Suprapubic skin (tissue), 4 donors: Measurements from ENCODE around the gene GLCCI1. TPM values are rescaled to one million over a fixed set of nuclear protein-coding genes. Genes with fewer than 3 reads are reported as not detected.

Source experiments
- DNase-seq, 2 donors: peaks; one replicate each; pipeline ENCODE4 v3.0.0-alpha.2; 2019; ENCODE audit warnings: low spot score in 2 of 2
- H3K27ac ChIP-seq: fragments of 200-600 bp; sonication (generic); one replicate; pipeline ENCODE4 v1.5.1; 2019
- H3K27me3 ChIP-seq: fragments of 200-600 bp; sonication (generic); one replicate; pipeline ENCODE4 v1.5.1; 2019
- H3K36me3 ChIP-seq: fragments of 200-600 bp; sonication (generic); one replicate; pipeline ENCODE4 v1.5.1; 2019
- H3K4me1 ChIP-seq: fragments of 200-600 bp; sonication (generic); one replicate; pipeline ENCODE4 v1.5.1; 2019
- H3K4me3 ChIP-seq: fragments of 200-600 bp; sonication (generic); one replicate; pipeline ENCODE4 v1.5.1; 2019; ENCODE audit warnings: mild to moderate bottlenecking
- H3K9me3 ChIP-seq: fragments of 200-600 bp; sonication (generic); one replicate; pipeline ENCODE4 v1.5.1; 2019
- EP300 ChIP-seq: sonication (generic); formaldehyde crosslinking; IDR thresholded peaks from one replicate; pipeline ENCODE4 v1.6.1; 2017; ENCODE audit warnings: antibody characterized with exemption
- POLR2A ChIP-seq, 2 donors: fragments of 450-650 bp; IDR thresholded peaks; one replicate each; pipeline ENCODE4 v1.6.1; 2017; ENCODE audit warnings: antibody characterized with exemption in 2 of 2, mild to moderate bottlenecking in 2 of 2, moderate library complexity in 2 of 2
- POLR2AphosphoS5 ChIP-seq, 3 donors: sonication (generic); formaldehyde crosslinking; IDR thresholded peaks; one replicate each; pipeline ENCODE4 v1.6.1; 2017; ENCODE audit warnings: antibody characterized with exemption in 3 of 3
- WGBS: methylation state at CpG from one replicate; pipeline ENCODE4 v1.1.5; 2018; 5-methylcytosine and 5-hydroxymethylcytosine counted together
- total RNA-seq, 4 donors: library from RNA; depleted of rRNA; stranded (reverse); fragments of >200 nt; gene quantifications; one replicate each; pipeline ENCODE4 v1.1.0, GENCODE V29; 2016
- TF ChIP-seq, protein P1 (sequence below), 2 donors: fragments of 200-600 bp in 1 of 2; fragments of 450-650 bp in 1 of 2; sonication (generic) in 1 of 2; IDR thresholded peaks; one replicate each; pipeline ENCODE4 v1.5.1; 2016 to 2019; ENCODE audit warnings: antibody characterized with exemption in 2 of 2, mild to moderate bottlenecking in 1 of 2, moderate library complexity in 1 of 2

The GLCCI1 gene
- total RNA-seq, 4 donors from 2014 or later, result 17.1 to 37.7 (median 23.6) TPM

GRCh38 chr7:7966141-7966734 lies 2.4 kb upstream of the GLCCI1 start:
- no peak for TF ChIP-seq POLR2A (IDR thresholded peaks at IDR 0.05)
- no peak for TF ChIP-seq EP300
- TF ChIP-seq POLR2AphosphoS5 (IDR thresholded peaks at IDR 0.05), result no peak
- TF ChIP-seq, protein P1, sequence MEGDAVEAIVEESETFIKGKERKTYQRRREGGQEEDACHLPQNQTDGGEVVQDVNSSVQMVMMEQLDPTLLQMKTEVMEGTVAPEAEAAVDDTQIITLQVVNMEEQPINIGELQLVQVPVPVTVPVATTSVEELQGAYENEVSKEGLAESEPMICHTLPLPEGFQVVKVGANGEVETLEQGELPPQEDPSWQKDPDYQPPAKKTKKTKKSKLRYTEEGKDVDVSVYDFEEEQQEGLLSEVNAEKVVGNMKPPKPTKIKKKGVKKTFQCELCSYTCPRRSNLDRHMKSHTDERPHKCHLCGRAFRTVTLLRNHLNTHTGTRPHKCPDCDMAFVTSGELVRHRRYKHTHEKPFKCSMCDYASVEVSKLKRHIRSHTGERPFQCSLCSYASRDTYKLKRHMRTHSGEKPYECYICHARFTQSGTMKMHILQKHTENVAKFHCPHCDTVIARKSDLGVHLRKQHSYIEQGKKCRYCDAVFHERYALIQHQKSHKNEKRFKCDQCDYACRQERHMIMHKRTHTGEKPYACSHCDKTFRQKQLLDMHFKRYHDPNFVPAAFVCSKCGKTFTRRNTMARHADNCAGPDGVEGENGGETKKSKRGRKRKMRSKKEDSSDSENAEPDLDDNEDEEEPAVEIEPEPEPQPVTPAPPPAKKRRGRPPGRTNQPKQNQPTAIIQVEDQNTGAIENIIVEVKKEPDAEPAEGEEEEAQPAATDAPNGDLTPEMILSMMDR (IDR thresholded peaks at IDR 0.05), result no peak
- 51% methylated on average over 3 of the region's 3 CpGs for WGBS
- no peaks in the 10 kb centered on the region for H3K9me3 ChIP-seq
- no peaks in the 10 kb centered on the region for H3K36me3 ChIP-seq
- H3K4me3 ChIP-seq, result no peak overlapping the region
- H3K27ac ChIP-seq, result no peak overlapping the region
- no peak for DNase-seq
- no peaks in the 10 kb centered on the region for H3K27me3 ChIP-seq
- peaks cover 11% of the 10 kb centered on the region for H3K4me1 ChIP-seq

GRCh38 chr7:7967886-7968543 lies 581 bp upstream of the GLCCI1 start:
- WGBS, result 2% methylated on average over 14 of the region's 14 CpGs
- Histone ChIP-seq H3K27me3 (no peaks in the 10 kb centered on the region), H3K4me1 (peaks cover 24% of the 10 kb centered on the region), H3K9me3 (no peaks in the 10 kb centered on the region), H3K4me3 (peak overlapping the region; percentile 96), H3K36me3 (no peaks in the 10 kb centered on the region), H3K27ac (peak overlapping the region; percentile 96)
- no peak for TF ChIP-seq POLR2AphosphoS5 (IDR thresholded peaks at IDR 0.05)
- TF ChIP-seq POLR2A (IDR thresholded peaks at IDR 0.05), result no peak
- TF ChIP-seq, protein P1 (IDR thresholded peaks at IDR 0.05), result no peak
- no peak for TF ChIP-seq EP300
- no peak for DNase-seq

GRCh38 chr7:7969306-7970236 lies 975 bp downstream of the GLCCI1 start:
- Histone ChIP-seq H3K9me3 (no peaks in the 10 kb centered on the region), H3K27me3 (no peaks in the 10 kb centered on the region), H3K36me3 (no peaks in the 10 kb centered on the region), H3K27ac (peak overlapping the region; percentile 96), H3K4me3 (peak overlapping the region; percentile 96), H3K4me1 (peaks cover 24% of the 10 kb centered on the region)
- no peak for TF ChIP-seq EP300
- no peak for TF ChIP-seq POLR2A (IDR thresholded peaks at IDR 0.05)
- TF ChIP-seq, protein P1 (IDR thresholded peaks at IDR 0.05), result no peak
- TF ChIP-seq POLR2AphosphoS5 (IDR thresholded peaks at IDR 0.05), result no peak
- under 1% methylated on average over 22 of the region's 98 CpGs for WGBS
- DNase-seq, result peak in 1 of 2 donors; percentile 64

DNA sequence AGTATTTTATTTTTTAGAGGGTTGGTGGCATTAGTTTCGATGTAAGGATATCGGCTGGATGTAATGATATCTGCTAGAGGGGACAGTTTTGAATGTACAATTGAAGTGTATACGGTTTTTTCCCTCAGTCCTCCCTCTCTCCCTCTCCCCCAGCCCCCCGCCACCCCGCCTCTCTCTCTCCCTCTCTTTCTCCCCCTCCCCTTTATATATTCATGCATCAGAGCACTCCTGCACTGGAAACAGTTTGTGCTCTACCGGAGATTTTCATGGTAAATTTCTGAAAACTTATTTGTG lies 1.6 kb downstream of the GLCCI1 start:
- H3K4me1 ChIP-seq, result peaks cover 24% of the 10 kb centered on the region
- WGBS, result 2% methylated on average over 6 of the region's 6 CpGs
- H3K9me3 ChIP-seq, result no peaks in the 10 kb centered on the region
- DNase-seq, result no peak
- TF ChIP-seq, protein P1 (IDR thresholded peaks at IDR 0.05), result no peak
- TF ChIP-seq POLR2A (IDR thresholded peaks at IDR 0.05) (no peak), EP300 (no peak), POLR2AphosphoS5 (IDR thresholded peaks at IDR 0.05) (no peak)
- no peaks in the 10 kb centered on the region for H3K27me3 ChIP-seq
- peak overlapping the region; percentile 96 for H3K27ac ChIP-seq
- H3K36me3 ChIP-seq, result no peaks in the 10 kb centered on the region
- peak overlapping the region; percentile 96 for H3K4me3 ChIP-seq
